Anterior cingulate cortex (tissue), 58 donors: Measurements from ENCODE around the gene PHLDB3.
A peak's percentile ranks its signal among the peaks of the same experiment; 100 is the strongest.

Experiments
- DNase-seq, 58 donors: peaks; one replicate each; lab custom pipeline; 2025; lab: John Stamatoyannopoulos, UW

The PHLDB3 gene

GRCh38 chr19:43474487-43474886, 30.1 kb downstream of the PHLDB3 start:
- no peak for DNase-seq

GRCh38 chr19:43471091-43471490, 33.5 kb downstream of the PHLDB3 start:
- no peak for DNase-seq

GRCh38 chr19:43470288-43470687, 34.3 kb downstream of the PHLDB3 start:
- DNase-seq: no peak

GRCh38 chr19:43469160-43469480, 35.4 kb downstream of the PHLDB3 start:
- no peak for DNase-seq

GRCh38 chr19:43468354-43469159, 36.0 kb downstream of the PHLDB3 start:
- DNase-seq: no peak

- no peak for DNase-seq
Observed at GRCh38 chr19:43467730-43468129, 36.8 kb downstream of the PHLDB3 start.

- no peak for DNase-seq
Observed at GRCh38 chr19:43467276-43467675, 37.3 kb downstream of the PHLDB3 start.

- DNase-seq: no peak
Observed at GRCh38 chr19:43466793-43467192, 37.8 kb downstream of the PHLDB3 start.

- no peak for DNase-seq
Observed at GRCh38 chr19:43465468-43466120, 39.0 kb downstream of the PHLDB3 start, which contains the start of gene LYPD3. LYPD3 (minus strand) TSS chr19:43465608; CDS start chr19:43465571, 37 bp downstream.

- peak in 42 of 58 donors; percentile 7 to 78 (median 53) for DNase-seq
Observed at GRCh38 chr19:43464134-43464775, 40.3 kb downstream of the PHLDB3 start.

- peak in 56 of 58 donors; percentile 40 to 93 (median 82) for DNase-seq
Observed at GRCh38 chr19:43463381-43464133, 41.0 kb downstream of the PHLDB3 start.

- DNase-seq: peak in 1 of 58 donors; percentile 31
Observed at GRCh38 chr19:43462785-43463380, 41.7 kb downstream of the PHLDB3 start.

GRCh38 chr19:43462383-43462782, 42.2 kb downstream of the PHLDB3 start:
- no peak for DNase-seq

- no peak for DNase-seq
Observed at GRCh38 chr19:43461303-43461702, 43.2 kb downstream of the PHLDB3 start.

GRCh38 chr19:43460362-43461016, 44.1 kb downstream of the PHLDB3 start:
- DNase-seq: no peak

GRCh38 chr19:43457809-43458208, 46.7 kb downstream of the PHLDB3 start:
- no peak for DNase-seq

- DNase-seq: no peak
Observed at GRCh38 chr19:43455321-43456113, 49.0 kb downstream of the PHLDB3 start.

GRCh38 chr19:43454031-43454430, 50.5 kb downstream of the PHLDB3 start:
- DNase-seq: no peak

- no peak for DNase-seq
Observed at GRCh38 chr19:43452582-43452981, 52.0 kb downstream of the PHLDB3 start.
